NB4 (cell line): ENCODE data around the gene LEKR1.

ENCODE experiments used
- POLR2A ChIP-seq: IDR thresholded peaks from 2 replicates; pipeline ENCODE4 v1.6.1; 2011; ENCODE audit warnings: mild to moderate bottlenecking; ENCODE audit not compliant: insufficient read length; ENCODE audit errors: extremely low read depth
- TF ChIP-seq, protein P1 (sequence below): IDR thresholded peaks from one replicate; pipeline ENCODE4 v1.5.1; 2012; ENCODE audit warnings: low read depth, low read length

DNA sequence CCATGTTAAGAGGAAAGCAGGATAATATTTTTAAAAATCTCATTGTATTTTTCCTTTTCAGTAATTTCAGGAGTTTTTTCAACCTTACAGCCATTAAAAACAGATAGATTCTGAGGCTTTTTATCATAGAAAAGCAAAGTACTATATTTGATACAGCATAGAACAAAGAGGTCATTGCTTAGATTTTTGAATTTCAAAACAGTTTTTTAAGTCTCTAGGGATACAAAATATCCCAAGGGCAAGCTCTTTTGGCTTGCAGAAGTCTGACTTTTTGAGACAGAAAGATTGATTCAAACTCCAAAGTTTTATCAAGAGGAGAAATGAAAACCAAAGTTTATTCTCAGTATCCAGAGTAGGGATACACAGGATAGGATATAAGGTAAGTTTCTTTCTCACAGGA, 49.3 kb upstream of the LEKR1 start:
- TF ChIP-seq, protein P1, sequence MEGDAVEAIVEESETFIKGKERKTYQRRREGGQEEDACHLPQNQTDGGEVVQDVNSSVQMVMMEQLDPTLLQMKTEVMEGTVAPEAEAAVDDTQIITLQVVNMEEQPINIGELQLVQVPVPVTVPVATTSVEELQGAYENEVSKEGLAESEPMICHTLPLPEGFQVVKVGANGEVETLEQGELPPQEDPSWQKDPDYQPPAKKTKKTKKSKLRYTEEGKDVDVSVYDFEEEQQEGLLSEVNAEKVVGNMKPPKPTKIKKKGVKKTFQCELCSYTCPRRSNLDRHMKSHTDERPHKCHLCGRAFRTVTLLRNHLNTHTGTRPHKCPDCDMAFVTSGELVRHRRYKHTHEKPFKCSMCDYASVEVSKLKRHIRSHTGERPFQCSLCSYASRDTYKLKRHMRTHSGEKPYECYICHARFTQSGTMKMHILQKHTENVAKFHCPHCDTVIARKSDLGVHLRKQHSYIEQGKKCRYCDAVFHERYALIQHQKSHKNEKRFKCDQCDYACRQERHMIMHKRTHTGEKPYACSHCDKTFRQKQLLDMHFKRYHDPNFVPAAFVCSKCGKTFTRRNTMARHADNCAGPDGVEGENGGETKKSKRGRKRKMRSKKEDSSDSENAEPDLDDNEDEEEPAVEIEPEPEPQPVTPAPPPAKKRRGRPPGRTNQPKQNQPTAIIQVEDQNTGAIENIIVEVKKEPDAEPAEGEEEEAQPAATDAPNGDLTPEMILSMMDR, result no peak
- TF ChIP-seq POLR2A, result no peak
